ENCODE results near the gene FOXP1.

DNA sequence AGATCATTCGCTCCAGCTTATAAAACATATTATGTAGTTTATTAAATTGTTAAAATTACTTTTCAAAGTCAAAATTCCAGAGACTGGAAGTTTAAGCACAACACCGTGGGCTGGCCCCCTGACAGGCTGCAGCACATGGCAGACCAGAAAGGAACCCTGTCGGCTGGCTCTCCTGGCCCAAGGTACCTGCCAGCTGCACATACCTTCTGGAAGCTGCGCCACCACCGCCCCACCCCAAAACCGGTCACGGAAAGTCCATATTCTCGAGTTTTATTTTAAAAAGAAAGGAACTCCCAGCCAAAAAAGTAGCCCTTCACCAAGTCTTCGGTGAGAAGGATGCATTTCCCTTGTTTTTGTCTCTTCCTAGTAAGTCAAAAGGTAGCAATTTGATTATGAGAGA lies 94.6 kb downstream of the FOXP1 start:
- TF ChIP-seq POLR2A (IDR thresholded peaks at IDR 0.05; ENCODE audit: low read depth, low read length) (no peak), POLR2AphosphoS5 (IDR thresholded peaks at IDR 0.05; ENCODE audit: low read depth, low read length) (no peak), TAF1 (IDR thresholded peaks at IDR 0.05; ENCODE audit: borderline replicate concordance, low read depth, low read length) (no peak)

Data from GM12892 (cell line).